Esophagus muscularis mucosa (tissue), 4 donors: ENCODE data around the gene PEG3. TPM values are rescaled to one million over a fixed set of nuclear protein-coding genes. Genes with fewer than 3 reads are reported as not detected.

ENCODE experiments used
- DNase-seq: peaks from one replicate; pipeline ENCODE4 v3.0.0-alpha.2; 2017; ENCODE audit errors: extremely low spot score
- H3K27ac ChIP-seq, 4 donors: fragments of 200-600 bp; sonication (generic); replicated peaks in 1 of 4; 1 replicate in 3 of 4; 2 replicates in 1 of 4; pipeline ENCODE4 v1.5.1; 2016 to 2019; ENCODE audit warnings: mild to moderate bottlenecking in 1 of 4
- H3K27me3 ChIP-seq, 4 donors: fragments of 200-600 bp; sonication (generic); one replicate each; pipeline versions ENCODE4 v1.5.1 to v1.6.0; 2016 to 2019
- H3K36me3 ChIP-seq, 4 donors: fragments of 200-600 bp; sonication (generic); one replicate each; pipeline ENCODE4 v1.5.1; 2016 to 2019
- H3K4me1 ChIP-seq, 4 donors: fragments of 200-600 bp; sonication (generic); one replicate each; pipeline ENCODE4 v1.5.1; 2016 to 2019
- H3K4me3 ChIP-seq, 4 donors: fragments of 200-600 bp; sonication (generic); 1 replicate in 2 of 4; 2 replicates in 2 of 4; pipeline ENCODE4 v1.5.1; 2016 to 2019; ENCODE audit warnings: mild to moderate bottlenecking in 4 of 4, moderate library complexity in 1 of 4
- H3K9me3 ChIP-seq, 4 donors: fragments of 200-600 bp; sonication (generic); 1 replicate in 3 of 4; 2 replicates in 1 of 4; pipeline ENCODE4 v1.5.1; 2016 to 2019
- CTCF ChIP-seq, 3 experiments: fragments of 200-600 bp in 2 of 3; fragments of 450-650 bp in 1 of 3; sonication (generic) in 2 of 3; IDR thresholded peaks; one replicate each; pipeline ENCODE4 v1.5.1; 2017 to 2019; ENCODE audit warnings: antibody characterized with exemption in 3 of 3, mild to moderate bottlenecking in 2 of 3, moderate library complexity in 1 of 3
- EP300 ChIP-seq: sonication (generic); formaldehyde crosslinking; IDR thresholded peaks from one replicate; pipeline ENCODE4 v1.6.1; 2017; ENCODE audit warnings: antibody characterized with exemption
- POLR2A ChIP-seq: fragments of 450-650 bp; IDR thresholded peaks from one replicate; pipeline ENCODE4 v1.6.1; 2017; ENCODE audit warnings: antibody characterized with exemption, moderate library complexity, mild to moderate bottlenecking, low read depth
- POLR2AphosphoS5 ChIP-seq, 2 donors: sonication (generic); formaldehyde crosslinking; IDR thresholded peaks; one replicate each; pipeline ENCODE4 v1.6.1; 2017; ENCODE audit warnings: antibody characterized with exemption in 2 of 2
- WGBS: methylation state at CpG from one replicate; pipeline ENCODE4 v1.1.5; 2018; 5-methylcytosine and 5-hydroxymethylcytosine counted together
- intact Hi-C: fragments of 100-400 bp; cut with DNase I; formaldehyde crosslinking; loops from one replicate; pipeline ENCODE4 v1.15.1; 2023
- total RNA-seq, 4 donors: library from RNA; depleted of rRNA; stranded (reverse); fragments of >200 nt; gene quantifications; one replicate each; pipeline versions ENCODE4 v1.1.0 to v1.2.1, GENCODE V29; 2016

PEG3 gene
- total RNA-seq, 4 donors from 2014 or later: 9.8 to 13.7 (median 10.4) TPM

- H3K4me3 ChIP-seq: no peak overlapping the region
- no peak for DNase-seq
- H3K9me3 ChIP-seq: no peaks in the 10 kb centered on the region
- H3K4me1 ChIP-seq: no peaks in the 10 kb centered on the region
- WGBS: 79% methylated on average over 6 of the region's 6 CpGs
- TF ChIP-seq EP300 (no peak), POLR2AphosphoS5 (IDR thresholded peaks at IDR 0.05) (no peak), POLR2A (no peak), CTCF (IDR thresholded peaks at IDR 0.05) (no peak)
- H3K27ac ChIP-seq: no peak overlapping the region
- peaks cover 0 to 9% (median 2%) of the 10 kb centered on the region in 4 donors for H3K36me3 ChIP-seq
- intact Hi-C loops: no loop called here
- H3K27me3 ChIP-seq: no peaks in the 10 kb centered on the region
Measured at GRCh38 chr19:56829596-56829995, 10.9 kb downstream of the PEG3 start.

GRCh38 chr19:56827708-56828107, 12.8 kb downstream of the PEG3 start:
- TF ChIP-seq CTCF (IDR thresholded peaks at IDR 0.05) (no peak), POLR2A (no peak), EP300 (no peak), POLR2AphosphoS5 (IDR thresholded peaks at IDR 0.05) (no peak)
- intact Hi-C loops: no loop called here
- 50% methylated on average over 2 of the region's 2 CpGs for WGBS
- Histone ChIP-seq H3K36me3 (peaks cover 0 to 14% (median 11%) of the 10 kb centered on the region in 4 donors), H3K4me3 (no peak overlapping the region), H3K9me3 (no peaks in the 10 kb centered on the region), H3K27ac (no peak overlapping the region), H3K27me3 (no peaks in the 10 kb centered on the region), H3K4me1 (no peaks in the 10 kb centered on the region)
- DNase-seq: no peak

GRCh38 chr19:56823956-56824355, 16.6 kb downstream of the PEG3 start:
- no peaks in the 10 kb centered on the region for H3K4me1 ChIP-seq
- peak; percentile 66 for DNase-seq
- H3K9me3 ChIP-seq: no peaks in the 10 kb centered on the region
- H3K27ac ChIP-seq: no peak overlapping the region
- no peaks in the 10 kb centered on the region for H3K27me3 ChIP-seq
- no peak overlapping the region for H3K4me3 ChIP-seq
- 73% methylated on average over 2 of the region's 6 CpGs for WGBS
- peaks cover 0 to 46% (median 36%) of the 10 kb centered on the region in 4 donors for H3K36me3 ChIP-seq
- intact Hi-C loops: no loop called here
- TF ChIP-seq POLR2AphosphoS5 (IDR thresholded peaks at IDR 0.05): no peak

GRCh38 chr19:56823417-56823816, 17.1 kb downstream of the PEG3 start:
- WGBS: 96% methylated on average over 12 of the region's 12 CpGs
- peaks cover 0 to 51% (median 40%) of the 10 kb centered on the region in 4 donors for H3K36me3 ChIP-seq
- intact Hi-C loops: no loop called here

GRCh38 chr19:56822755-56823154, 17.8 kb downstream of the PEG3 start:
- no peak for DNase-seq
- Histone ChIP-seq H3K36me3 (peaks cover 0 to 58% (median 45%) of the 10 kb centered on the region in 4 donors), H3K27me3 (no peaks in the 10 kb centered on the region), H3K4me1 (no peaks in the 10 kb centered on the region), H3K9me3 (no peaks in the 10 kb centered on the region), H3K27ac (no peak overlapping the region), H3K4me3 (no peak overlapping the region)
- TF ChIP-seq EP300 (no peak), POLR2A (no peak), POLR2AphosphoS5 (IDR thresholded peaks at IDR 0.05) (no peak), CTCF (IDR thresholded peaks at IDR 0.05) (no peak)
- intact Hi-C loops: no loop called here
- 95% methylated on average over 3 of the region's 5 CpGs for WGBS

More at GRCh38 chr19:56823417-56823816, 17.1 kb downstream of the PEG3 start:
- Histone ChIP-seq H3K4me3 (no peak overlapping the region), H3K27me3 (no peaks in the 10 kb centered on the region), H3K4me1 (no peaks in the 10 kb centered on the region), H3K9me3 (no peaks in the 10 kb centered on the region), H3K27ac (no peak overlapping the region)
- peak; percentile 62 for DNase-seq
- TF ChIP-seq POLR2AphosphoS5 (IDR thresholded peaks at IDR 0.05): no peak
- TF ChIP-seq CTCF (IDR thresholded peaks at IDR 0.05): no peak
- TF ChIP-seq POLR2A: no peak
- TF ChIP-seq EP300: no peak
